ENCODE data around the gene ANO10.
"Not testable (repeated sequence)": the region's sequence is repeated elsewhere in the genome, so short reads cannot be mapped to it uniquely, and the experiment has no call there.

Gene ANO10

GRCh38 chr3:43522727-43523362 is 99.0 kb downstream of the ANO10 start:
- no peak overlapping the region for H3K27ac ChIP-seq (ENCODE audit: low read depth, low read length, poor library complexity, severe bottlenecking)
- no peaks in the 10 kb centered on the region for H3K36me3 ChIP-seq (ENCODE audit: insufficient read depth, low read length)
- no peak overlapping the region for H3K4me3 ChIP-seq (ENCODE audit: low read depth, low read length, poor library complexity, severe bottlenecking)
- no peaks in the 10 kb centered on the region for H3K9me3 ChIP-seq (ENCODE audit: low read length)
- H3K4me2 ChIP-seq (ENCODE audit: low read length), result no peak overlapping the region
- no peaks in the 10 kb centered on the region for H3K4me1 ChIP-seq (ENCODE audit: insufficient read depth, low read length, severe bottlenecking)
- no peaks in the 10 kb centered on the region for H3K79me2 ChIP-seq (ENCODE audit: insufficient read depth, low read length)
- H4K20me1 ChIP-seq (ENCODE audit: insufficient read depth, low read length), result no peaks in the 10 kb centered on the region
- no peak overlapping the region for H2AFZ ChIP-seq (ENCODE audit: low read length)
- H3K9me2 ChIP-seq (ENCODE audit: low read depth, low read length), result no peaks in the 10 kb centered on the region
- TF ChIP-seq EZH2 (IDR thresholded peaks at IDR 0.05; ENCODE audit: borderline replicate concordance, low read length) (no peak), CTCF (IDR thresholded peaks at IDR 0.05; ENCODE audit: low read length) (no peak)
- no peak overlapping the region for H3K9ac ChIP-seq (ENCODE audit: low read length)
- H3F3A ChIP-seq (ENCODE audit: insufficient read depth, low read length), result no peaks in the 10 kb centered on the region
- no peaks in the 10 kb centered on the region for H3K27me3 ChIP-seq (ENCODE audit: insufficient read depth, low read length)

GRCh38 chr3:43521941-43522340 is 99.9 kb downstream of the ANO10 start:
- H3K27ac ChIP-seq (ENCODE audit: low read depth, low read length, poor library complexity, severe bottlenecking), result no peak overlapping the region
- H3K9me3 ChIP-seq (ENCODE audit: low read length), result no peaks in the 10 kb centered on the region
- H3K4me2 ChIP-seq (ENCODE audit: low read length), result no peak overlapping the region
- no peaks in the 10 kb centered on the region for H4K20me1 ChIP-seq (ENCODE audit: insufficient read depth, low read length)
- H3K9me2 ChIP-seq (ENCODE audit: low read depth, low read length), result no peaks in the 10 kb centered on the region
- H3K27me3 ChIP-seq (ENCODE audit: insufficient read depth, low read length), result no peaks in the 10 kb centered on the region
- TF ChIP-seq CTCF (IDR thresholded peaks at IDR 0.05; ENCODE audit: low read length) (no peak), EZH2 (IDR thresholded peaks at IDR 0.05; ENCODE audit: borderline replicate concordance, low read length) (no peak)
- H3K4me1 ChIP-seq (ENCODE audit: insufficient read depth, low read length, severe bottlenecking), result no peaks in the 10 kb centered on the region
- H3F3A ChIP-seq (ENCODE audit: insufficient read depth, low read length), result no peaks in the 10 kb centered on the region
- H3K9ac ChIP-seq (ENCODE audit: low read length), result no peak overlapping the region
- no peaks in the 10 kb centered on the region for H3K79me2 ChIP-seq (ENCODE audit: insufficient read depth, low read length)
- H2AFZ ChIP-seq (ENCODE audit: low read length), result no peak overlapping the region
- H3K36me3 ChIP-seq (ENCODE audit: insufficient read depth, low read length), result no peaks in the 10 kb centered on the region
- no peak overlapping the region for H3K4me3 ChIP-seq (ENCODE audit: low read depth, low read length, poor library complexity, severe bottlenecking)

DNA sequence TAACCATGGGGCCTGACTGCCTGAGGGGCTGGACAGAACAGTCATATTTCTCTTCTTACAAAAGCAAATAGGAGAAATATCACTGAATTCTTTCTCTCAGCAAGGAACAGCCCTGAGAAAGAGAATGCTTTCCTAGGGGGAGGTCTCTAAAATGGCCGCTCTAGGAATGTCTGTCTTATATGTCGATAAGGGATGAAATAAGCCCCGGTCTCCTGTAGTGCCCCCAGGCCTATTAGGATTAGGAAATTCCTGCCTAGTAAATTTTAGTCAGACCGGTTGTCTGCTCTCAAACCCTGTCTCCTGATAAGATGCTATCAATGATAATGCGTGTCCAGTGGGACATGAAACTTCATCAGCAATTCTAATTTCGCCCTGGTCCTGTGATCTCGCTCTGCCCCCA is 103.3 kb downstream of the ANO10 start:
- H3K27me3 ChIP-seq (ENCODE audit: insufficient read depth, low read length); H3K79me2 ChIP-seq (ENCODE audit: insufficient read depth, low read length); H3K4me2 ChIP-seq (ENCODE audit: low read length); H3K4me3 ChIP-seq (ENCODE audit: low read depth, low read length, poor library complexity, severe bottlenecking); H3K9me3 ChIP-seq (ENCODE audit: low read length); H3K36me3 ChIP-seq (ENCODE audit: insufficient read depth, low read length); H3F3A ChIP-seq (ENCODE audit: insufficient read depth, low read length); H4K20me1 ChIP-seq (ENCODE audit: insufficient read depth, low read length); H3K4me1 ChIP-seq (ENCODE audit: insufficient read depth, low read length, severe bottlenecking); H2AFZ ChIP-seq (ENCODE audit: low read length); H3K27ac ChIP-seq (ENCODE audit: low read depth, low read length, poor library complexity, severe bottlenecking); H3K9me2 ChIP-seq (ENCODE audit: low read depth, low read length); H3K9ac ChIP-seq (ENCODE audit: low read length): not testable (repeated sequence)

DNA sequence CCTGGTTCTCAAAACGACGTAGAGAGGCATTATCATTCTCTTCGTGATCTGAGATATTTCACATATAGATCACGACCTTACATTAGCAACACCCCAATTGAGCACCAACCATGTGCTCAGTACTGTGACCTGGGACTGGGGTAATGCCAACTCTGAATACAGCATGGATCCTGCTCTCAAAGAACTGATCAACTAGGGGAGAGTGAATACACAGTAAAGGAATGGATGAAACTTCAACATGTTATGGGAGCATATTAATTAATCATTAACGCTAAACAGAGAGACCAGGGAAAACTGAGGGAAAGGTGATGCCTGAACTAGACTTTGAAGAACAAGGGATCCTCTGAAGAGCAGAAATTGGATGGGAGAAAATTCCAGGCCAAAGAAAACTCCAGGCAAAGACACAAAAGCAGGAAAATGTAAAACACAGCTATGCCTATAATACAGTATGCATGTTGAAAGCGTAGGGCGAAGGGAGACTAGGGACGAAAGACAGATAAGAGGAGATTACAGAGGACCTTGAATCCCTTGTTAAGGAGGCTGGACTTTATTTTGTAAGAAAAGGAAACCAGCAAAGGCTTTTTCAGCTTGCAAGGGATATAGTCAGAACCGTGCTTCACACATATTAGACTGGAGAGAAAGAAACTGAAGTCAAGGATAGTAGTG is 105.7 kb downstream of the ANO10 start:
- H3K4me3 ChIP-seq (ENCODE audit: low read depth, low read length, poor library complexity, severe bottlenecking), result no peak overlapping the region
- H2AFZ ChIP-seq (ENCODE audit: low read length), result no peak overlapping the region
- H3K4me1 ChIP-seq (ENCODE audit: insufficient read depth, low read length, severe bottlenecking), result no peaks in the 10 kb centered on the region
- H3K9me3 ChIP-seq (ENCODE audit: low read length), result no peaks in the 10 kb centered on the region
- TF ChIP-seq EZH2 (IDR thresholded peaks at IDR 0.05; ENCODE audit: borderline replicate concordance, low read length) (no peak), CTCF (IDR thresholded peaks at IDR 0.05; ENCODE audit: low read length) (no peak)
- no peak overlapping the region for H3K9ac ChIP-seq (ENCODE audit: low read length)
- no peaks in the 10 kb centered on the region for H3K27me3 ChIP-seq (ENCODE audit: insufficient read depth, low read length)
- H3K4me2 ChIP-seq (ENCODE audit: low read length), result no peak overlapping the region
- H3K36me3 ChIP-seq (ENCODE audit: insufficient read depth, low read length), result no peaks in the 10 kb centered on the region
- no peaks in the 10 kb centered on the region for H3F3A ChIP-seq (ENCODE audit: insufficient read depth, low read length)
- no peaks in the 10 kb centered on the region for H4K20me1 ChIP-seq (ENCODE audit: insufficient read depth, low read length)
- H3K79me2 ChIP-seq (ENCODE audit: insufficient read depth, low read length), result no peaks in the 10 kb centered on the region
- no peaks in the 10 kb centered on the region for H3K9me2 ChIP-seq (ENCODE audit: low read depth, low read length)
- no peak overlapping the region for H3K27ac ChIP-seq (ENCODE audit: low read depth, low read length, poor library complexity, severe bottlenecking)

All from OCI-LY1 (cell line).